GM13976 (cell line): ENCODE measurements around the gene MTMR3.
"Not testable (repeated sequence)": the region's sequence is repeated elsewhere in the genome, so short reads cannot be mapped to it uniquely, and the experiment has no call there.

Experiments
- DNase-seq: peaks from one replicate; pipeline ENCODE4 v3.0.0; 2012; ENCODE audit warnings: low spot score
- CTCF ChIP-seq: IDR thresholded peaks from 2 replicates; pipeline ENCODE4 v1.5.1; 2012; ENCODE audit warnings: borderline replicate concordance, mild to moderate bottlenecking; ENCODE audit not compliant: insufficient read depth; ENCODE audit errors: extremely low read depth, missing control alignments, control extremely low read depth
- in situ Hi-C: fragments of 300-500 bp; cut with MboI; formaldehyde crosslinking; loops from one replicate; pipeline ENCODE4 v1.12.0; 2022; ENCODE audit warnings: low sequenced_read_pairs, mixed read lengths, inconsistent platforms; ENCODE audit not compliant: unreplicated experiment

The MTMR3 gene

GRCh38 chr22:29854432-29854831 is 28.5 kb upstream of the MTMR3 start:
- no peak for DNase-seq
- in situ Hi-C loops: no loop called here
- no peak for TF ChIP-seq CTCF

- in situ Hi-C loops: no loop called here
- no peak for TF ChIP-seq CTCF
- no peak for DNase-seq
These were observed 27.3 kb upstream of the MTMR3 start for GRCh38 chr22:29855611-29856181.

GRCh38 chr22:29856496-29856895 is 26.5 kb upstream of the MTMR3 start:
- DNase-seq: no peak
- TF ChIP-seq CTCF: no peak
- in situ Hi-C loops: no loop called here

- in situ Hi-C loops, DNase-seq: not testable (repeated sequence)
These were observed 23.9 kb upstream of the MTMR3 start for GRCh38 chr22:29859030-29859429.

- DNase-seq: no peak
- in situ Hi-C loops: no loop called here
- no peak for TF ChIP-seq CTCF
These were observed 22.8 kb upstream of the MTMR3 start for GRCh38 chr22:29860006-29860766.

- TF ChIP-seq CTCF: no peak
- in situ Hi-C loops: no loop called here
These were observed 21.2 kb upstream of the MTMR3 start for GRCh38 chr22:29861672-29862297.

GRCh38 chr22:29865572-29865971 is 17.4 kb upstream of the MTMR3 start:
- in situ Hi-C loops: not testable (repeated sequence)

More at GRCh38 chr22:29861672-29862297, 21.2 kb upstream of the MTMR3 start:
- no peak for DNase-seq

GRCh38 chr22:29867260-29867659 is 15.7 kb upstream of the MTMR3 start:
- no peak for DNase-seq
- TF ChIP-seq CTCF: no peak
- in situ Hi-C loops: no loop called here

More at GRCh38 chr22:29865572-29865971, 17.4 kb upstream of the MTMR3 start:
- not testable (repeated sequence) for DNase-seq
